ENCODE measurements around the gene MAN1C1. TPM values are rescaled to one million over a fixed set of nuclear protein-coding genes. Genes with fewer than 3 reads are reported as not detected.

The MAN1C1 gene
- total and polyA plus RNA-seq, 9 donors = 5.2 to 17.4 (median 12.2) TPM

DNA sequence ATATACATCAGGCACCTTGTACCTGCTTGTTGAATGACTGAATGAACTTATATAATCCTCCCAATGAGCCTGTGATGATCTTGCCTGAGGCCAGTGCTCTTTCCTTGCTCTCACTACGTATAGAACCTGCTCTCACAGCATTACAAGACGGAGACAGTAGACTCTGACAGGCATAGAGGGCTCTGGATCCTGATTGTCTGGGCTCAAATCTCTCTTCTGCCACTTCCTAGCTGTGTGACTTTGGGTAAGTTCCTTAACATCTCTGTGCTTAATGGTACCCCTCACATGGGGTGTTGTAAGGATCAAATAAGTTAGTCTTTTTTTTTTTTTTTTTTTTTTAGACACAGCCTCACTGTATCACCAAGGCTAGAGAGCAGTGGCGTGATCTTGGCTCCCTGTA, 4.2 kb upstream of the MAN1C1 start:
- DNase-seq = no peak

DNA sequence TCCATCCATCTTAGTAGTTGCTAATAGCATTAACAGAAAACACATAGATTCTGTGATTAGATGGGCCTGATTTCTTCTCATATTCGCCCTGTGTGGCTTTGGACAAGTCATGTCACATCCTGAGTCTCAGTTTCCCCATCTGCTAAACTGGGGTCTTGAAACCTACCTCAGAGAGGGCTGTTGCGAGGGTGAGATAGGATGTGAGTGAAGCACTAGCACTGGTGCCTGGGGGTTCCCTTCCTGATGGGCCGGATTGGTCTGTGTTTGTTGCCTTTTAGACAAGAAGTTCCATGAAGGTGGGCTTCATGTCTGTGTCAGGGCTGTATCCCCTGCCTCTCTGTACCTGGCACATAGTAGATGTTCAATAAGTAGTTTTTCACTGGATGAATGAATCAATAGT, 3.5 kb upstream of the MAN1C1 start:
- Histone ChIP-seq H3K4me1 (ENCODE audit: control insufficient read depth, insufficient read depth, low read length) (peaks cover 13% of the 10 kb centered on the region), H3K36me3 (ENCODE audit: control insufficient read depth, insufficient read depth, low read length) (no peaks in the 10 kb centered on the region), H3K9me3 (replicated peaks; ENCODE audit: control insufficient read depth, low read depth, low read length) (no peaks in the 10 kb centered on the region), H3K27ac (ENCODE audit: low read length) (no peak overlapping the region), H3K4me3 (ENCODE audit: low read length) (no peak overlapping the region), H3K27me3 (ENCODE audit: control insufficient read depth, insufficient read depth, low read length) (peaks cover 5% of the 10 kb centered on the region)
- 100% methylated on average over 1 of the region's 3 CpGs for WGBS (ENCODE audit: insufficient coverage)
- DNase-seq = no peak

More for the DNA sequence above, 4.2 kb upstream of the MAN1C1 start:
- no peaks in the 10 kb centered on the region for H3K9me3 ChIP-seq (replicated peaks; ENCODE audit: control insufficient read depth, low read depth, low read length)
- H3K27ac ChIP-seq (ENCODE audit: low read length) = no peak overlapping the region
- peaks cover 8% of the 10 kb centered on the region for H3K4me1 ChIP-seq (ENCODE audit: control insufficient read depth, insufficient read depth, low read length)
- H3K27me3 ChIP-seq (ENCODE audit: control insufficient read depth, insufficient read depth, low read length) = peaks cover 5% of the 10 kb centered on the region
- no CpG with 5 or more reads among the region's 3 CpGs for WGBS (ENCODE audit: insufficient coverage)
- no peak overlapping the region for H3K4me3 ChIP-seq (ENCODE audit: low read length)
- H3K36me3 ChIP-seq (ENCODE audit: control insufficient read depth, insufficient read depth, low read length) = no peaks in the 10 kb centered on the region

DNA sequence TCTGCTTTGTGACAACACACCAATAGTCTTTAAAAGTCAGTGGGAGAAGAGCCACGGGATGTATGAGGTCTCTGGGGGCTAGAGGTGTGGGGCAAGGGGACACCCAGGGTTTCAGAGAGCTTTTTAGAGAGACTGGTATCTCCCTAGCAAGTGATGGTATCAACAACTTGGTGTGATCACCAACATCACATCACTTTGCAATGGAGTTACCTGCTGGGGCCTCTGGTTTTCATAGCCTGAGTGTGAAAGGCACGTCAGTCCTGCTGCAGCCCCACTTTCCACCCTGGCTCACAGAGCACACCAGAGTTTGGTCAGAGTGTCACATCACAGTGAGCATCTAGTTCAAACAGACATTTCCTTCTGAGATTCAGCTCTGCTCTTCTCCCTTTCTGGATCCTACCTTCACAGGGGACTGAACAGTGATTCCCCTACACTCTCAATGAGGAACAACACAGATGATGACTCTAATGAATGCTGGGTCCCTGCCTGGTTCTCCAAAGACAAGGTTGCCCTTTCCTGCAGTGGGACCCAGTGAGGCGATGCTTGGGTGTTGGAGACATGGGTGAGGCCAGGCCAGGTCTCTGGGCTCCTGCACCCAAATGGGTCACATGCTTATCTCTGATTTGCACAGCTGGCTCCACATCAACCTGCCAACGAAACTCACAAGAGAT, 2.0 kb upstream of the MAN1C1 start:
- H3K36me3 ChIP-seq (ENCODE audit: control insufficient read depth, insufficient read depth, low read length) = no peaks in the 10 kb centered on the region
- WGBS (ENCODE audit: insufficient coverage) = 63% methylated on average over 2 of the region's 4 CpGs
- DNase-seq = no peak
- peaks cover 9% of the 10 kb centered on the region for H3K27me3 ChIP-seq (ENCODE audit: control insufficient read depth, insufficient read depth, low read length)
- H3K27ac ChIP-seq (ENCODE audit: low read length) = no peak overlapping the region
- peaks cover 24% of the 10 kb centered on the region for H3K4me1 ChIP-seq (ENCODE audit: control insufficient read depth, insufficient read depth, low read length)
- no peaks in the 10 kb centered on the region for H3K9me3 ChIP-seq (replicated peaks; ENCODE audit: control insufficient read depth, low read depth, low read length)
- no peak overlapping the region for H3K4me3 ChIP-seq (ENCODE audit: low read length)

DNA sequence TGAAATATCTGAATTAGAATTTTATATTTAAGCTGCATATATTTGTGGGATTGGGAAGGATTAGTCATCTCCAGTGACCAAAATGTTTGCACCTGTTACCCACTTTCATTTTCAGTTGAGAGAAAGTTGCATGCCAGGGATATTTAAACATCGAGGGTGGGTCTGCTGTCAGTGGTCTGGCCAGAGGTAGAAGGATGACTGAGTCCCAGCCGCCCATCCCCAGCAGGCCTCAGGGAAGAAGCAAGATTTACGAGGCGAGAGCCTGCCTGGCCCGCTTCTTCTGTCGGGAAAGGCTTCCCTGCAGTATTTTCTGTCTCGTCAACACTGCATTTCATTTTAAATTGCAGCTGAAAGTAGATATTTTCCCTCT, 1.4 kb upstream of the MAN1C1 start:
- Histone ChIP-seq H3K27ac (ENCODE audit: low read length) (no peak overlapping the region), H3K27me3 (ENCODE audit: control insufficient read depth, insufficient read depth, low read length) (peaks cover 9% of the 10 kb centered on the region), H3K36me3 (ENCODE audit: control insufficient read depth, insufficient read depth, low read length) (no peaks in the 10 kb centered on the region), H3K4me3 (ENCODE audit: low read length) (no peak overlapping the region), H3K9me3 (replicated peaks; ENCODE audit: control insufficient read depth, low read depth, low read length) (no peaks in the 10 kb centered on the region), H3K4me1 (ENCODE audit: control insufficient read depth, insufficient read depth, low read length) (peaks cover 29% of the 10 kb centered on the region)
- 50% methylated on average over 6 of the region's 7 CpGs for WGBS (ENCODE audit: insufficient coverage)
- DNase-seq = no peak

DNA sequence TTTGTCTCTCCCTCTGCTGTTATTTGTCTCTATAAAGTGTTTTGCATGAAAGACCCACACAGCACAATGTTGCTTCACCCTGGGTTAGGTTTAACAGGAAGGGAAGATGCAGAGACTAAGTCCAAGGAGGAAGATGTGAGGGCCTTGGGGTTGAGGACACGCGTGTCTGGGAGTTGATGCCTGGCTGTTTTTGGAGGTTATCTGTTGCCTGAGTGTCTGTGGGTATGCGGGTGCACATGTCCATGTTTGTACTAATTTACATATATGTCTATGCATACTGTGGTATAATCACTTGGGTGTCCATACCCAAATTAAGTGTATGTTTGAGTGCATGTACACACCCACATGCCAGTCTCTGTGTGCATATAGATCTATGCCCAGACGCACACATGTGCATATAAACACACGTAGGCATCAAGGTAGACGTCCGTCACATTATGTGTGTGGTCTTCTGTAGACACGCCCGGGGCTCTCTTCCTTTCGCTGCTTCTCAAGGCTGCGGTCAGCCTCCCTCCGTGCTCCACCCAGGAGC, 962 bp upstream of the MAN1C1 start:
- H3K4me1 ChIP-seq (ENCODE audit: control insufficient read depth, insufficient read depth, low read length) = peaks cover 31% of the 10 kb centered on the region
- H3K4me3 ChIP-seq (ENCODE audit: low read length) = peak overlapping the region; percentile 63
- H3K36me3 ChIP-seq (ENCODE audit: control insufficient read depth, insufficient read depth, low read length) = no peaks in the 10 kb centered on the region
- H3K9me3 ChIP-seq (replicated peaks; ENCODE audit: control insufficient read depth, low read depth, low read length) = no peaks in the 10 kb centered on the region
- WGBS (ENCODE audit: insufficient coverage) = no CpG with 5 or more reads among the region's 12 CpGs
- peak; percentile 15 for DNase-seq
- H3K27ac ChIP-seq (ENCODE audit: low read length) = peak overlapping the region; percentile 53
- peaks cover 9% of the 10 kb centered on the region for H3K27me3 ChIP-seq (ENCODE audit: control insufficient read depth, insufficient read depth, low read length)

- WGBS (ENCODE audit: insufficient coverage) = under 1% methylated on average over 94 of the region's 94 CpGs
- no peak overlapping the region for H3K27ac ChIP-seq (ENCODE audit: low read length)
- no peaks in the 10 kb centered on the region for H3K36me3 ChIP-seq (ENCODE audit: control insufficient read depth, insufficient read depth, low read length)
- H3K4me1 ChIP-seq (ENCODE audit: control insufficient read depth, insufficient read depth, low read length) = peaks cover 31% of the 10 kb centered on the region
- DNase-seq = peak; percentile 33
- H3K9me3 ChIP-seq (replicated peaks; ENCODE audit: control insufficient read depth, low read depth, low read length) = no peaks in the 10 kb centered on the region
- H3K4me3 ChIP-seq (ENCODE audit: low read length) = peak overlapping the region; percentile 64
- peaks cover 6% of the 10 kb centered on the region for H3K27me3 ChIP-seq (ENCODE audit: control insufficient read depth, insufficient read depth, low read length)
These were observed 515 bp downstream of the MAN1C1 start for GRCh38 chr1:25616987-25617624.

DNA sequence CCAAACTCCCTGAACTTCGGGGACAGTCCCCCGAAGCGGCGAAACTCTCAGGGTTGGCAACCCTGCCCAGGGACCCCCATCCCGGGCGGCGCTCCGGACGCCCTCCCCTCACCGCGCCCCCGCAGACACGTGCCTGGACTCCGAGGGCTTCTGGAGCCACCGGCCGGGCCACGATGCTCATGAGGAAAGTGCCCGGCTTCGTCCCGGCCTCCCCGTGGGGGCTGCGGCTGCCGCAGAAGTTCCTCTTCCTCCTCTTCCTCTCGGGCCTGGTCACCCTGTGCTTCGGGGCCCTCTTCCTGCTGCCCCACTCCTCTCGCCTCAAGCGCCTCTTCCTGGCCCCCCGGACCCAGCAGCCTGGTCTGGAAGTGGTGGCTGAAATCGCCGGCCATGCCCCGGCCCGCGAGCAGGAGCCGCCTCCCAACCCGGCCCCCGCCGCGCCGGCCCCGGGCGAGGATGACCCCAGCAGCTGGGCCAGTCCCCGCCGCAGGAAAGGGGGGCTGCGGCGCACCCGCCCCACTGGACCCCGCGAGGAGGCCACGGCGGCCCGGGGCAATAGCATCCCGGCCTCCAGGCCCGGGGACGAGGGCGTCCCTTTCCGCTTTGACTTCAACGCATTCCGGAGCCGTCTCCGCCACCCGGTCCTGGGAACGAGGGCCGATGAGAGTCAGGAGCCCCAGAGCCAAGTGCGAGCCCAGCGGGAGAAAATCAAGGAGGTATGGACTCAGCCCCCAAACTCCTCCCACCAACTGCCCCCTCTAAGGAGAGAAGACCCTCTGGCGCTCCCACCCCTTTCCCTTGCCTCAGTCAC, 1.2 kb downstream of the MAN1C1 start:
- H3K4me3 ChIP-seq (ENCODE audit: low read length) = peak overlapping the region; percentile 64
- no peaks in the 10 kb centered on the region for H3K36me3 ChIP-seq (ENCODE audit: control insufficient read depth, insufficient read depth, low read length)
- DNase-seq = peak; percentile 29
- H3K4me1 ChIP-seq (ENCODE audit: control insufficient read depth, insufficient read depth, low read length) = peaks cover 31% of the 10 kb centered on the region
- H3K27me3 ChIP-seq (ENCODE audit: control insufficient read depth, insufficient read depth, low read length) = peaks cover 3% of the 10 kb centered on the region
- no peaks in the 10 kb centered on the region for H3K9me3 ChIP-seq (replicated peaks; ENCODE audit: control insufficient read depth, low read depth, low read length)
- WGBS (ENCODE audit: insufficient coverage) = 3% methylated on average over 66 of the region's 66 CpGs
- H3K27ac ChIP-seq (ENCODE audit: low read length) = no peak overlapping the region

DNA sequence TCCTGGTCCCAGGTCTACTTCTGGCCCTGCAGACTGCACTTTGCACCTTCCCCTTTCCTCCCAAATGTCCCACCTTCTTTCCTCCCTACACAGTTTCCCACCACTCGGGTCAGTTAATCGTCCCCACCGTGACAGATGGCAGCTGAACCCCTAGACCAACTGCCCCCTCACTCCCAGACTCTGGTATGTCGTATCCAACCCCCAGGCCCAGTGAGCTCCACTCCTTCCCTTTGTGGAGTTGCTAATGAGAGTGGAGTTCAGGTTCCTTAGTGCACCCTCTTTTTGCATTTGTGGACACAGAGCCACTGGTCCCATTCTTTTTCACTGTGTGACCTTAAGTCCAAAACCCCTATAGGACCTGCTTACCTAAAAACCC, 1.8 kb downstream of the MAN1C1 start:
- no peak for DNase-seq
- peak overlapping the region; percentile 64 for H3K4me3 ChIP-seq (ENCODE audit: low read length)
- 40% methylated on average over 1 of the region's 4 CpGs for WGBS (ENCODE audit: insufficient coverage)
- H3K27ac ChIP-seq (ENCODE audit: low read length) = no peak overlapping the region
- no peaks in the 10 kb centered on the region for H3K9me3 ChIP-seq (replicated peaks; ENCODE audit: control insufficient read depth, low read depth, low read length)
- H3K36me3 ChIP-seq (ENCODE audit: control insufficient read depth, insufficient read depth, low read length) = no peaks in the 10 kb centered on the region
- peaks cover 3% of the 10 kb centered on the region for H3K27me3 ChIP-seq (ENCODE audit: control insufficient read depth, insufficient read depth, low read length)
- peaks cover 31% of the 10 kb centered on the region for H3K4me1 ChIP-seq (ENCODE audit: control insufficient read depth, insufficient read depth, low read length)

DNA sequence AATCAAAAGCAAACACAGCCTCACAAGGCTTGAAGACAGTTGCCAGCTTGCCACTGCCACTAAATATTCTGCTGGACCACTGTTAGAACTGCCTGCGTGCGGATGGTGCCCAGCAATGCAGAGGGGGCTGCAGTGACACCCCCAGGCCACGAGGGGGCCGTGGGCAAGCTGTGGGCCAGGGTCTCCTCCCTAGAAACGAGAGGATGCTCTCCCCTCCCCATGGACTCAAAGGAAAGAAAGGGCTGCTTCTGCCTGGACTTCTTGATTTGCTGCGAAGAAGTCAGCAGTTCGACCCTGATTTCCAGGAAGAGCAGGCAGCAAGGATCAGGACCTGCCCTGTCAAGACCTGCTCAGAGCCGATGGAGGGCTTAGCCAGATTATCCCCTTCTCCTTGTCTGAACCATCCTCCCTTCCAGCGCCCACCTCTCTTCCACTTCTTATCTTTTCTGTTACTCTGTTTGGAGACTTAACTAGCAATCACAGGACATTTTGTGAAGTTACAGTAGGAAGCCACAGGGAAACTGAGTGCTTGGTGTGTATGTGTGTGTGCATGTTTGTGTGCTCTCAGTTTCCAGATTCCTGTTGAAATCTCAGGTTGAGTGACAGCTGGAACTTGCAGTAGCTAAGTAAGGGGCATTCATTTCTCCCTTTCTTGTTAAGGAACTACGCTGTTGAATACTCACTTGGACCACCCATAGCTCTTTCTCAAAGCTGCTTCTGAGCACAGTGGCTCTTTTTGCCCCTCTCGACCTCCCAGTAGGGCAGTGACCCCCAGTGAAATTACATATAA, 2.7 kb downstream of the MAN1C1 start:
- no peak overlapping the region for H3K27ac ChIP-seq (ENCODE audit: low read length)
- DNase-seq = peak; percentile 62
- no peaks in the 10 kb centered on the region for H3K9me3 ChIP-seq (replicated peaks; ENCODE audit: control insufficient read depth, low read depth, low read length)
- peaks cover 3% of the 10 kb centered on the region for H3K27me3 ChIP-seq (ENCODE audit: control insufficient read depth, insufficient read depth, low read length)
- H3K4me1 ChIP-seq (ENCODE audit: control insufficient read depth, insufficient read depth, low read length) = peaks cover 31% of the 10 kb centered on the region
- 25% methylated on average over 10 of the region's 11 CpGs for WGBS (ENCODE audit: insufficient coverage)
- H3K4me3 ChIP-seq (ENCODE audit: low read length) = peak overlapping the region; percentile 6
- no peaks in the 10 kb centered on the region for H3K36me3 ChIP-seq (ENCODE audit: control insufficient read depth, insufficient read depth, low read length)
